Measurements from ENCODE around the gene TM2D3.

Gene TM2D3

DNA sequence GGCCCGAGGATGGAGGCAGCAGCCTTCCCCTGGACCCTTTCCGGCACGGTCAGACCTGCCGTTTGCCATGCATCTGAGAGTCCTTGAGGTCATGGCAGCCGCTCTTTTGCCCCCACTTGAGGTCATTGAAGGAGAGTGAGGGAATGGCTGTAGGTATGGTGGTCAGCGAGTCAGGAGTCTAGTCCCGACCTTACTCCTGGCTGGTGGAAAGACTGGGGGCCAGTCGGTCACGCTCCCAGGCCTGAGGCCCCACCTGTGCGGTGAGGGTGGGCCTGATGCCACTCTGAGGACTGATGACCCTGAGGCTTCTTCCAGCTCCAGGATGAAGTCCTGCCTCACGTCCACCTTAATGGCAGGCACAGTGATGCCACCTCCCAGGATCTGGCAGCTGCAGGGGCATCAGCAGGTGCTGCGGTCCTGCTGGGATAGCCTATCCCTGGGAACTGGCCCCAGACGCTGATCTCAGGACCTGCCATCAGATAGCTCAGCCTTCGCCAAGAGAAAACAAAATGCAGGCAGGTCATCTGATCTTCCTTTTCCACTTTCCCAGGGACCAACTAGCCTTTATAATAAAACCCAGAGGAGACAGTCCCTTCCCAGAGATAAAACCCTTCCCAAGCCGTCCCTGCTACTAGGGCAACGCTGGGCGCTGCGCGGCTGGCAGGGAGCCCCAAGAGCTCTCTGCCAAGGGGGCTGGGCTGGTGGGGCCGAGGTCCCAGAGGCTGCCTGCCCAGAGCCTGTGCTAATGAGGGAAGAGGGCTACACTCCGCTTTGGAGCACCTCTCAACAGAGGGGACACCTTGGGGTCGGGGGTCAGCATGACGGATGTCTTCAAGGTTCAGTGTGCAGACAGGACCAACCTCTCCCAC lies 42.2 kb downstream of the TM2D3 start:
- DNase-seq (ENCODE audit: extremely low read depth in 1 of 2, low read depth in 1 of 2), result no peak

DNA sequence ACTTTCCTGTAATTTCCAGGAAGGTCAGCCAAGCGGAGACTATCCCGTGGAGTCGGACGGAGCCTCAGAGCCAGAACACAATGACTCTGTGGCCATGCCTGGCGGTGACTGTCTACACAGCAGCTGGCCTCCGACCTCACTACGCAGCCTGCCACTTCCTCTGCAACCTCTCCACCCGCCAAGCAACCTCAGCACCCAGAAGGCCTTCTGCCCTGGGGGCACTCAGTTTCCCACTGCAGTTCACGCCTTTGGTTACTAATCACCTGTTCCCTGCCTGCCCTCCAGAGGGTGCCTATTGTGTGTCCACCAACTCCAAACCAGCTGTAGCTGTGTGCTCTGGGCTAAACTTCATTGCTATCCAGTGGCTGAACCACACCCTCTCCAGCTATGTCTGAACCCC lies 44.0 kb downstream of the TM2D3 start:
- DNase-seq (ENCODE audit: extremely low read depth in 1 of 2, low read depth in 1 of 2), result no peak

DNA sequence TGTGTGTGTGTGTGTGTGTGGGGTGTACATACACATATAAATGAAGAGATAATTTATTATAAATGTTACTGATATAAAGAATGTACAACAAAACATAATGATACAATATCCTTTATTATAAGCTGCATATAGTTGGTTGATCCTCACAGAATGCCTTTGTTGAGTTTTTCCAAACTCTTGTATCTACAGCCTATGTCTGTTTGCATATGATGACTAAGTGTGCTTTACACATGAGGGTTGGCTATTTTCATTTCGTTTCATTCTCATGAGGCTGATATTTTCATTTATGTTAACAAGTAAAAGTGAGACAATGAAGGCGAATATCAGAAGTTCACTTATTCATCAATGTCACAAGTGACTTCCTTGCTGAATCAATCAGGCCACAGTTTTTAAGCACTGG lies 45.1 kb downstream of the TM2D3 start:
- no peak for DNase-seq (ENCODE audit: extremely low read depth in 1 of 2, low read depth in 1 of 2)

DNA sequence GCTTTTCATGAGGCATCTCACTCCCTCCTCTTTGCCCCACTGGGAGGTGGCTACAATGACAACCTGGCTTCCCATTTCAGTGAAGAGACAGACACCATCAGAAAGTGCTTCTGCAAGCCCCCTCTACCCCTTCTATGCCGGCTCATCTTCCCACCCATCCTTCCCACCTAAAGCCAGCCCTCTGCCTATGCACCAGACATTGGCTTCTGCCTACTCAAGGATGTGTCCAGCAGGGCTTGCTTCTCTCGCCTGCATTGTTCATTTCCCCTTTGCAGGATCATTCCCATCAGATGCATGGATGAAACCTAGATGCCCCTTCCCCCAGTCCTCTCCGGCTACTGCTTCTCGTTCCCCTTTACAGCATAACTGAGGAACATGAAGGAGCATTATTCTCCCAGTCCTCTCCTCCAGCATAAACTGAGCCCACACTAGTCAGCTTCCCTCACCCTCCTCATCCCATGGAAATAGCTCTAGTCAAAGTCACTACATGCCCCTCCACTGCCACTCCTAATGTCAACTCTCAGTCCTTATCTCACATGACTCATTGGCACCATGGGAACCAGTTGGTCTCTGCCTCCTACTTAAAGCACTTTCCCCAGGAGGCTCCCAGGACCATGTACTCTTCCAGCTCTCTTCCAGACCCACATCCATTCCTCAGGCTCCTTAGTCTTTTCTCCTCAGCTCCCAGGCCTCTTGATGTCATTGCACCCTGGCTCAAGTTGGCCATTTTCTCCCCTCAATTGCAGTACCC lies 47.9 kb downstream of the TM2D3 start:
- no peak for DNase-seq (ENCODE audit: extremely low read depth in 1 of 2, low read depth in 1 of 2)

DNA sequence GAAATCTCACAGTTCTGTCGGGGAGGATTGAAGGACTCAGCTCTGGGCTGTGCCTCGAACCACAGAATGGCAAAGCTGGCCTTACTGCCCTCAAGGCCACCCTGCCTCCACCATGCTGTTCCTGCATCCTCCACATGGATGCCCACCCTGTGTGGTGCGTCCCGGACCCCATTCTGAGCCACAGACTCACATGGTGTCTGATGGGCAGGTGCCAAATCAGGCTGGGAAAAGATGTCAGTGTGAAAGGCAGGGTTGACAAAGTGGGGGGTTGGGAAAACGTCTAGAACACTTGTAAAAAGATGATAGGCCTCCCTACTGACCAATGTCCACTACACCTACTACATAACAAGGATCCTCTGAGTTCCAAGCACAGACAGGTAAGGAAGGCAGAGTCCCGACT lies 49.4 kb downstream of the TM2D3 start:
- no peak for DNase-seq (ENCODE audit: extremely low read depth in 1 of 2, low read depth in 1 of 2)

DNA sequence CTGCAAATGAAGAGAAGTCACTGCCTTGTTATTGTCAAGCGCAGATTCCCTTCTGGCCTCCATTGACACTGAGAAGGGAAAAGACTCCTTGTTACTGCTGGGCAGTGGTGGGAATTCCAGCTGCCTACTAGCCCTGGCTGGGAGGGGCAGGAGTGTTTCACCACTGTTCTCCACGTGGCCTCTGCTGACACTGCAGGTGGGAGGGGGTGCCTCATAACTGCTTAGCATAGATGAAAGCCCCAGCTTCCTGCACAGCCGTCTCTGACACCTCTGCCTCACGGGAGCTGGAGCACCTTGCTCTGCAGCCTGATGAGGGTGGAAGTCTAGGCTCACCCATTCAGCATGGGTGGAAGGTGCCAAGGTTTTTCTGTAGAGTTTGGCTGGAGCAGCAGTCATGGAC lies 52.1 kb downstream of the TM2D3 start:
- no peak for DNase-seq (ENCODE audit: extremely low read depth in 1 of 2, low read depth in 1 of 2)

DNA sequence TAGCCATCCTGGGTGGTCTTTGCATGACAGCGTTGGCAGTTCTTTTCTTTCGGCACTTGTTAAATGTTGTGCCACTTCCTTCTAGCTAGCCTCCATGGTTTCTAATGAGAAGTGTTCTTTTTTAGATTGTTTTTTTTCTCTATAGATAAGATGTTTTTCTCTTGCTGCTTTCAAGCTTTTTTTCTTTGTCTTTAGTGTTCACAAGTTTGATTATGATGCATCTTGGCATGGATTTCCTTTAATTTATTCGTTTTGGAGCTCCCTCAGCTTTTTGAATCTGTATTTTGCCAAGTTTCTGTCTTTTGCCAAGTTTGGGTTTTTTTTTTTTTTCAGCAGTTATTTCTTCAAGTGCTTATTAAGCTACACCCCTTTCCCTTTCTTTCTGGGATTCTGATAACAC lies 53.1 kb downstream of the TM2D3 start:
- no peak for DNase-seq (ENCODE audit: extremely low read depth in 1 of 2, low read depth in 1 of 2)

DNA sequence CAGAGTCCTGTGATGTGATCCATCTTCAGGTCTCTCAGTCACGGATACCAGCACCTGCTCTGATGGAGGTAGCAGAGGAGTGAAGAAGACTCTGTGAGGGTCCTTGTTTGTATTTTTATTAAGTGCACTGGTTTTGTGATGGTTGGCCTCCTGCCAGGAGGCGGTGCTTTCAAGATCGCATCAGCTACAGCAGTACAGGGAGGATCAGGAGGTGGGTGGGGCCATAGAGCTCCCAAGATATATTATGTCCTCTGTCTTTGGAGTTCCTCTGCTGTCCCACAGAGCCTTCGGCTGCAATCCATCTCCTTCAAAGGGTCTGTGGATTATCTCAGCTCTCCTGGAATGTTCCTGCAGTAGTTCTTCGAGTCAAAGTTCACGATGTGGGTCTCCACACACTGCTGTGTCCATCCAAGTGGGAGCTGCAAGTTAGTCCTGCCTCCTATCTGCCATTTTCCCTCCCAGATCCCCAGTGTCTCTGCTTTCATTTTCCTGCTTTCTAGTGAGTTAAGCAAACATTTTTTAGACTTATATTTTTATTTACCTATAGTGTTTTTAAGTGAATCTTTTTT lies 54.7 kb downstream of the TM2D3 start:
- DNase-seq (ENCODE audit: extremely low read depth in 1 of 2, low read depth in 1 of 2), result no peak

DNA sequence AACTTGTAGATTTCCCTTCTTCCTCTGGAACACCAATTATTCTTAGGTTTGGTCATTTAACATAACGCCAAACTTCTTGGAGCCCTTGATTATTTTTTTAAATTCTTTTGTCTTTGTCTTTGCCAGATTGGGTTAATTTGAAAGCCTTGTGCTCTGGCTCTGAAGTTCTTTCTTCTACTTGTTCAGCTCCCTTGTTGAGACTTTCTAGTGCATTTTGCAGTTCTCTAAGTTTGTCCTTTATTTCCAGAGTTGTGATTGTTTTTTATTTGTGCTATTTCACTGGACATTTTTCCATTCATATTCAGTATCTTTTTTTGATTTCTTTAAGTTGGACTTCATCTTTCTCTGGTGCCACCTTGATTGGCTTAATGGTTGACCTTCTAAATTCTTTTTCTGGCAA lies 55.5 kb downstream of the TM2D3 start:
- DNase-seq (ENCODE audit: extremely low read depth in 1 of 2, low read depth in 1 of 2), result no peak

Measured in activated CD8-positive, alpha-beta memory T cell treated with anti-CD3 and anti-CD28 coated beads for 1 hour (primary cell).